Measurements from ENCODE around the gene EGFL7.
"Not testable (repeated sequence)": the region's sequence is repeated elsewhere in the genome, so short reads cannot be mapped to it uniquely, and the experiment has no call there.

The EGFL7 gene

GRCh38 chr9:136707849-136708517 lies 45.3 kb downstream of the EGFL7 start:
- Histone ChIP-seq H3K9me3 (replicated peaks; ENCODE audit: low read length) (no peaks in the 10 kb centered on the region), H3K4me3 (ENCODE audit: low read length) (no peak overlapping the region), H3K4me1 (ENCODE audit: control insufficient read depth, insufficient read depth, low read length) (no peaks in the 10 kb centered on the region), H3K9ac (ENCODE audit: low read depth, low read length) (no peak overlapping the region), H3K27me3 (ENCODE audit: control insufficient read depth, insufficient read depth, low read length) (peaks cover 30% of the 10 kb centered on the region), H3K4me2 (ENCODE audit: low read length) (no peak overlapping the region), H3K36me3 (ENCODE audit: insufficient read depth, low read length) (no peaks in the 10 kb centered on the region)

- Histone ChIP-seq H3K9ac (ENCODE audit: low read depth, low read length) (no peak overlapping the region), H3K9me3 (replicated peaks; ENCODE audit: low read length) (no peaks in the 10 kb centered on the region), H3K4me2 (ENCODE audit: low read length) (no peak overlapping the region), H3K4me1 (ENCODE audit: control insufficient read depth, insufficient read depth, low read length) (no peaks in the 10 kb centered on the region), H3K27me3 (ENCODE audit: control insufficient read depth, insufficient read depth, low read length) (peaks cover 40% of the 10 kb centered on the region), H3K36me3 (ENCODE audit: insufficient read depth, low read length) (no peaks in the 10 kb centered on the region), H3K4me3 (ENCODE audit: low read length) (no peak overlapping the region)
These were observed 46.9 kb downstream of the EGFL7 start for GRCh38 chr9:136709454-136710109.

GRCh38 chr9:136710543-136710942 lies 47.8 kb downstream of the EGFL7 start:
- H3K36me3 ChIP-seq (ENCODE audit: insufficient read depth, low read length), result no peaks in the 10 kb centered on the region
- no peaks in the 10 kb centered on the region for H3K9me3 ChIP-seq (replicated peaks; ENCODE audit: low read length)
- no peak overlapping the region for H3K4me2 ChIP-seq (ENCODE audit: low read length)
- H3K27me3 ChIP-seq (ENCODE audit: control insufficient read depth, insufficient read depth, low read length), result peaks cover 38% of the 10 kb centered on the region
- H3K9ac ChIP-seq (ENCODE audit: low read depth, low read length), result no peak overlapping the region
- no peaks in the 10 kb centered on the region for H3K4me1 ChIP-seq (ENCODE audit: control insufficient read depth, insufficient read depth, low read length)
- no peak overlapping the region for H3K4me3 ChIP-seq (ENCODE audit: low read length)

- H3K4me2 ChIP-seq (ENCODE audit: low read length); H3K4me3 ChIP-seq (ENCODE audit: low read length); H3K4me1 ChIP-seq (ENCODE audit: control insufficient read depth, insufficient read depth, low read length); H3K9me3 ChIP-seq (replicated peaks; ENCODE audit: low read length); H3K36me3 ChIP-seq (ENCODE audit: insufficient read depth, low read length); H3K9ac ChIP-seq (ENCODE audit: low read depth, low read length): not testable (repeated sequence)
- peaks cover 36% of the 10 kb centered on the region for H3K27me3 ChIP-seq (ENCODE audit: control insufficient read depth, insufficient read depth, low read length)
These were observed 48.5 kb downstream of the EGFL7 start for GRCh38 chr9:136711219-136711648.

GRCh38 chr9:136711751-136712689 lies 49.3 kb downstream of the EGFL7 start, which contains the start of gene DIPK1B:
DIPK1B (plus strand) TSS chr9:136712572; CDS start chr9:136712666, 94 bp downstream.
- H3K9ac ChIP-seq (ENCODE audit: low read depth, low read length), result no peak within 1 kb of the TSS

GRCh38 chr9:136712690-136713544 lies 50.2 kb downstream of the EGFL7 start:
- no peaks in the 10 kb centered on the region for H3K4me1 ChIP-seq (ENCODE audit: control insufficient read depth, insufficient read depth, low read length)
- no peak overlapping the region for H3K4me2 ChIP-seq (ENCODE audit: low read length)
- H3K4me3 ChIP-seq (ENCODE audit: low read length), result no peak overlapping the region
- no peaks in the 10 kb centered on the region for H3K9me3 ChIP-seq (replicated peaks; ENCODE audit: low read length)
- H3K27me3 ChIP-seq (ENCODE audit: control insufficient read depth, insufficient read depth, low read length), result peaks cover 34% of the 10 kb centered on the region
- H3K9ac ChIP-seq (ENCODE audit: low read depth, low read length), result no peak overlapping the region
- H3K36me3 ChIP-seq (ENCODE audit: insufficient read depth, low read length), result no peaks in the 10 kb centered on the region

More at GRCh38 chr9:136711751-136712689, 49.3 kb downstream of the EGFL7 start, which contains the start of gene DIPK1B:
- Histone ChIP-seq H3K4me3 (ENCODE audit: low read length) (no peak within 1 kb of the TSS), H3K36me3 (ENCODE audit: insufficient read depth, low read length) (no peaks in the 10 kb centered on the region), H3K27me3 (ENCODE audit: control insufficient read depth, insufficient read depth, low read length) (peaks cover 35% of the 10 kb centered on the region), H3K9me3 (replicated peaks; ENCODE audit: low read length) (no peaks in the 10 kb centered on the region), H3K4me1 (ENCODE audit: control insufficient read depth, insufficient read depth, low read length) (no peaks in the 10 kb centered on the region), H3K4me2 (ENCODE audit: low read length) (no peak within 1 kb of the TSS)

- no peaks in the 10 kb centered on the region for H3K9me3 ChIP-seq (replicated peaks; ENCODE audit: low read length)
- H3K4me3 ChIP-seq (ENCODE audit: low read length), result no peak overlapping the region
- no peak overlapping the region for H3K9ac ChIP-seq (ENCODE audit: low read depth, low read length)
- H3K4me2 ChIP-seq (ENCODE audit: low read length), result no peak overlapping the region
- H3K4me1 ChIP-seq (ENCODE audit: control insufficient read depth, insufficient read depth, low read length), result no peaks in the 10 kb centered on the region
- no peaks in the 10 kb centered on the region for H3K36me3 ChIP-seq (ENCODE audit: insufficient read depth, low read length)
- H3K27me3 ChIP-seq (ENCODE audit: control insufficient read depth, insufficient read depth, low read length), result peaks cover 31% of the 10 kb centered on the region
These were observed 50.8 kb downstream of the EGFL7 start for GRCh38 chr9:136713550-136713949.

GRCh38 chr9:136714096-136714892 lies 51.6 kb downstream of the EGFL7 start:
- H3K9ac ChIP-seq (ENCODE audit: low read depth, low read length), result no peak overlapping the region

GRCh38 chr9:136714893-136715274 lies 52.2 kb downstream of the EGFL7 start:
- H3K4me2 ChIP-seq (ENCODE audit: low read length), result no peak overlapping the region
- H3K4me1 ChIP-seq (ENCODE audit: control insufficient read depth, insufficient read depth, low read length), result no peaks in the 10 kb centered on the region
- H3K36me3 ChIP-seq (ENCODE audit: insufficient read depth, low read length), result no peaks in the 10 kb centered on the region
- H3K4me3 ChIP-seq (ENCODE audit: low read length), result no peak overlapping the region
- no peak overlapping the region for H3K9ac ChIP-seq (ENCODE audit: low read depth, low read length)
- peaks cover 31% of the 10 kb centered on the region for H3K27me3 ChIP-seq (ENCODE audit: control insufficient read depth, insufficient read depth, low read length)
- no peaks in the 10 kb centered on the region for H3K9me3 ChIP-seq (replicated peaks; ENCODE audit: low read length)

More at GRCh38 chr9:136714096-136714892, 51.6 kb downstream of the EGFL7 start:
- H3K9me3 ChIP-seq (replicated peaks; ENCODE audit: low read length), result no peaks in the 10 kb centered on the region
- H3K27me3 ChIP-seq (ENCODE audit: control insufficient read depth, insufficient read depth, low read length), result peaks cover 31% of the 10 kb centered on the region
- no peaks in the 10 kb centered on the region for H3K36me3 ChIP-seq (ENCODE audit: insufficient read depth, low read length)
- H3K4me1 ChIP-seq (ENCODE audit: control insufficient read depth, insufficient read depth, low read length), result no peaks in the 10 kb centered on the region
- no peak overlapping the region for H3K4me2 ChIP-seq (ENCODE audit: low read length)
- H3K4me3 ChIP-seq (ENCODE audit: low read length), result no peak overlapping the region

GRCh38 chr9:136717399-136717798 lies 54.7 kb downstream of the EGFL7 start:
- H3K4me2 ChIP-seq (ENCODE audit: low read length), result no peak overlapping the region
- H3K4me3 ChIP-seq (ENCODE audit: low read length), result no peak overlapping the region
- H3K9me3 ChIP-seq (replicated peaks; ENCODE audit: low read length), result no peaks in the 10 kb centered on the region
- no peak overlapping the region for H3K9ac ChIP-seq (ENCODE audit: low read depth, low read length)
- H3K36me3 ChIP-seq (ENCODE audit: insufficient read depth, low read length), result peaks cover under 1% of the 10 kb centered on the region
- peaks cover 9% of the 10 kb centered on the region for H3K4me1 ChIP-seq (ENCODE audit: control insufficient read depth, insufficient read depth, low read length)
- H3K27me3 ChIP-seq (ENCODE audit: control insufficient read depth, insufficient read depth, low read length), result peaks cover 26% of the 10 kb centered on the region
